ENCODE measurements around the gene PRDM11. TPM values are rescaled to one million over a fixed set of nuclear protein-coding genes. Genes with fewer than 3 reads are reported as not detected.

The PRDM11 gene
- total RNA-seq, 2 donors from 2014 or later, result 4.4 to 7.9 TPM

GRCh38 chr11:45226901-45227300 lies 80.5 kb downstream of the PRDM11 start:
- DNase-seq (no peak), ATAC-seq (no peak)
- peaks cover 0 to 7% of the 10 kb centered on the region in 2 donors for H3K36me3 ChIP-seq (replicated peaks in 1 of 2; ENCODE audit: insufficient read depth in 1 of 2, low read depth in 2 of 2)
- no peak overlapping the region for H3K4me3 ChIP-seq
- no peaks in the 10 kb centered on the region for H3K4me1 ChIP-seq
- 92 to 94% methylated on average over 4 to 21 of the region's 21 CpGs for WGBS, 2 donors
- TF ChIP-seq, protein P1, sequence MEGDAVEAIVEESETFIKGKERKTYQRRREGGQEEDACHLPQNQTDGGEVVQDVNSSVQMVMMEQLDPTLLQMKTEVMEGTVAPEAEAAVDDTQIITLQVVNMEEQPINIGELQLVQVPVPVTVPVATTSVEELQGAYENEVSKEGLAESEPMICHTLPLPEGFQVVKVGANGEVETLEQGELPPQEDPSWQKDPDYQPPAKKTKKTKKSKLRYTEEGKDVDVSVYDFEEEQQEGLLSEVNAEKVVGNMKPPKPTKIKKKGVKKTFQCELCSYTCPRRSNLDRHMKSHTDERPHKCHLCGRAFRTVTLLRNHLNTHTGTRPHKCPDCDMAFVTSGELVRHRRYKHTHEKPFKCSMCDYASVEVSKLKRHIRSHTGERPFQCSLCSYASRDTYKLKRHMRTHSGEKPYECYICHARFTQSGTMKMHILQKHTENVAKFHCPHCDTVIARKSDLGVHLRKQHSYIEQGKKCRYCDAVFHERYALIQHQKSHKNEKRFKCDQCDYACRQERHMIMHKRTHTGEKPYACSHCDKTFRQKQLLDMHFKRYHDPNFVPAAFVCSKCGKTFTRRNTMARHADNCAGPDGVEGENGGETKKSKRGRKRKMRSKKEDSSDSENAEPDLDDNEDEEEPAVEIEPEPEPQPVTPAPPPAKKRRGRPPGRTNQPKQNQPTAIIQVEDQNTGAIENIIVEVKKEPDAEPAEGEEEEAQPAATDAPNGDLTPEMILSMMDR (IDR thresholded peaks at IDR 0.05), result no peak
- TF ChIP-seq POLR2A (IDR thresholded peaks at IDR 0.05), result no peak
- no peaks in the 10 kb centered on the region for H3K9me3 ChIP-seq
- H3K27me3 ChIP-seq, result no peaks in the 10 kb centered on the region
- intact Hi-C loops (cut with DNase I), result no loop called here
- H3K27ac ChIP-seq, result no peak overlapping the region

DNA sequence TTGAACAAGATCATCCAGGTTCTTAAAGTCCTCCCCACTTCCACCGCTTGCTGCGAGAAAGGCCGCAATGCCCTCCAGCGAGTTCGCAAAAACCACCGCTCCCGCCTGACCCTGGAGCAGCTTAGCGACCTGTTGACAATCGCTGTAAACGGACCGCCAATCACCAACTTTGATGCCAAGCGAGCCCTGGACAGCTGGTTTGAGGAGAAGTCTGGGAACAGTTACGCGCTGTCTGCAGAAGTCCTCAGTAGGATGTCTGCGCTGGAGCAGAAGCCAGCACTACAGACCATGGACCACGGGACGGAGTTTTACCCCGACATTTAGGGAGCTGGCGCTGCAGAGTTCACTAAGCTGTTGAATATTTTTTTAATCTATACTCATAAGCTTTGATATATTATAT lies 81.4 kb downstream of the PRDM11 start:
- intact Hi-C loops (cut with DNase I), result no loop called here
- Histone ChIP-seq H3K9me3 (no peaks in the 10 kb centered on the region), H3K4me1 (no peaks in the 10 kb centered on the region), H3K27ac (no peak overlapping the region), H3K36me3 (replicated peaks in 1 of 2; ENCODE audit: insufficient read depth in 1 of 2, low read depth in 2 of 2) (peaks cover 0 to 7% of the 10 kb centered on the region in 2 donors), H3K27me3 (no peaks in the 10 kb centered on the region), H3K4me3 (no peak overlapping the region)
- 97 to 98% methylated on average over 19 of the region's 19 CpGs for WGBS, 2 donors
- ATAC-seq (no peak), DNase-seq (no peak)
- TF ChIP-seq POLR2A (IDR thresholded peaks at IDR 0.05), result no peak
- TF ChIP-seq, protein P1 (IDR thresholded peaks at IDR 0.05), result no peak

DNA sequence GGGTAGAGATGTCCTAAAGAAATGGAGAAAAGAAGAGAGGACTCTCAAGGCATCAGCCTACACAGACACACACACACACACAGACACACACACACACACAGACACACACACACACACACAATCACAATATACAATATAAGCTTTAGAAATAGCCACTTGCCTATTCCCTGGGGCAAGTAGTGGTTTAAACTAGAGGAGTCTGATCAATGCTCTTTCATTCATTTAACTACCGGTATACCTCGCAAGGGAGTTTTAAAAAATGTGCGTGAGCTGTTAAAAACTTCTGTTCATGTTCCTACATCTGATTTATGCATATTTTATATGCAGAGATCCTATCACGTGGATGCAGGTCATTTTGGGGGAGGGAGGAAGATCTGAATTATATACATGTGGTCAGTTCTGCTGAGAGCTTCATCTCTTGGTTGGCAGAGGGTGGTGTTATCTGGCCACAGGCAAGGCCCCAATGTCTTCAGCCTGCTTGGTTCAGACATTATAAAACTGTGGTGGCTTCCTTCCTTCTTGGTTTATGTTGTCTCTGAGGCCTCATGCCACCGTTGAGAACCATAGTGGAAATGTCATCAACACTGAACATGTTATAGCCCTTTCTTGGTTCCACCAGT lies 83.1 kb downstream of the PRDM11 start:
- 87 to 89% methylated on average over 5 of the region's 5 CpGs for WGBS, 2 donors
- TF ChIP-seq, protein P1 (IDR thresholded peaks at IDR 0.05), result no peak
- TF ChIP-seq POLR2A (IDR thresholded peaks at IDR 0.05), result no peak
- H3K9me3 ChIP-seq, result no peaks in the 10 kb centered on the region
- no peak overlapping the region for H3K27ac ChIP-seq
- DNase-seq (no peak), ATAC-seq (no peak)
- H3K4me1 ChIP-seq, result no peaks in the 10 kb centered on the region
- H3K4me3 ChIP-seq, result no peak overlapping the region
- peaks cover 0 to 5% of the 10 kb centered on the region in 2 donors for H3K36me3 ChIP-seq (replicated peaks in 1 of 2; ENCODE audit: insufficient read depth in 1 of 2, low read depth in 2 of 2)
- H3K27me3 ChIP-seq, result no peaks in the 10 kb centered on the region
- intact Hi-C loops (cut with DNase I), result no loop called here

DNA sequence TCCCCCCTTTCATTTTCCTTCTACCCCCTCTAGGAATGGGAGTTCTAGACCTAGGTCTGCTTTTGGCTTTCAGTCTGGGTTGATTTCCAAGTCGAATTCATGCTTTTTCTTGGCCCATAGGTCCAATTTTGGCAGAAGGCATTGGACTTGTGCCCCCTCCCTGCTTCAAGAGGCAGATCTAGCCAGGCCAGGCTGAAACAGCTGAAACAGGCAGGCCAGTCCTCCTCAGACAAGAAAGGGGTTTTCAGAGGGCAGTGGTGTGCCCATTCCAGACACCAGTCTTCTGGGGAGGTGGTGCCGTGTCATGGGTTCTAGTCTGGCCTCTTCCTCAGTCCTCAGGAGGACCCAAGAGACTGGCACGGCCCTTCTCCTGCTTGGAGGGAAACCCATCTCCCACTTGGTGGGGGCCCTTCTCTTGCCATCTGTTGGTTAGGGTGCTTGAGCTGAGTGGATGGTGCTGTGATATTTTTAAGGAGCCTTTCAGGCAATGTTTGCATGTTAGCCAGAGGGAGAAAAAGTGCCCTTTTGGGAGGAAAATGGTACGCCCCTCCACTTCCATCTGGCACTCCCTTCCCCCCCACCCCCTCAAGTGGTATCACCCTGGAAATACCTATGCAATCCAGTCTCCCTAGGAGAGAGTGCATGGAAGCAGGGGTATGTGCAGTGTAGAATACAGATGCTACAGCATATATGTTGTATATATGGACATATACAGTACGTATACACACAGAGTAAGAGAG lies 86.1 kb downstream of the PRDM11 start:
- H3K4me1 ChIP-seq, result no peaks in the 10 kb centered on the region
- ATAC-seq (no peak), DNase-seq (no peak)
- H3K9me3 ChIP-seq, result no peaks in the 10 kb centered on the region
- no peak overlapping the region for H3K27ac ChIP-seq
- H3K36me3 ChIP-seq (replicated peaks in 1 of 2; ENCODE audit: insufficient read depth in 1 of 2, low read depth in 2 of 2), result no peaks in the 10 kb centered on the region
- intact Hi-C loops (cut with DNase I), result no loop called here
- no peaks in the 10 kb centered on the region for H3K27me3 ChIP-seq
- no peak overlapping the region for H3K4me3 ChIP-seq
- 81 to 91% methylated on average over 5 of the region's 5 CpGs for WGBS, 2 donors
- TF ChIP-seq POLR2A (IDR thresholded peaks at IDR 0.05), result no peak
- TF ChIP-seq, protein P1 (IDR thresholded peaks at IDR 0.05), result no peak

Measured in body of pancreas (tissue), 4 donors.